ENCODE data around the gene NAP1L4. TPM values are rescaled to one million over a fixed set of nuclear protein-coding genes. Genes with fewer than 3 reads are reported as not detected.

NAP1L4 gene
- total RNA-seq, 1 experiment from 2014 or later, result 184 TPM

GRCh38 chr11:2923446-2924375 is 68.4 kb downstream of the NAP1L4 start:
- H3K27me3 ChIP-seq (replicated peaks; ENCODE audit: insufficient read depth, low read depth, low read length, poor library complexity), result no peaks in the 10 kb centered on the region
- intact Hi-C loops (cut with micrococcal nuclease; ENCODE audit: unreplicated experiment), result no loop called here
- H3K36me3 ChIP-seq (ENCODE audit: insufficient read depth, low read length, poor library complexity, severe bottlenecking), result no peaks in the 10 kb centered on the region
- no peak overlapping the region for H3K4me3 ChIP-seq (ENCODE audit: low read depth, low read length, poor library complexity, severe bottlenecking)
- CTCF ChIA-PET, result no interaction called here
- DNase-seq (ENCODE audit: low spot score), result no peak
- POLR2A ChIA-PET (ENCODE audit: low non-redundant PET), result no interaction called here
- no peaks in the 10 kb centered on the region for H3K9me3 ChIP-seq (ENCODE audit: low read depth, low read length, poor library complexity, severe bottlenecking)
- H3K4me1 ChIP-seq (ENCODE audit: insufficient read depth, low read length, poor library complexity, severe bottlenecking), result peaks cover 5% of the 10 kb centered on the region
- no peak overlapping the region for H3K27ac ChIP-seq (ENCODE audit: low read depth, low read length, poor library complexity, severe bottlenecking)
- BruUV-seq (replicated peaks), result no TSS peak
- no peak for TF ChIP-seq CTCF (conservative IDR thresholded peaks at IDR 0.05; ENCODE audit: low read depth, low read length)
- no peak for TF ChIP-seq EZH2 (IDR thresholded peaks at IDR 0.05; ENCODE audit: borderline replicate concordance, low read depth, low read length, poor library complexity, severe bottlenecking)

GRCh38 chr11:2922655-2923054 is 69.5 kb downstream of the NAP1L4 start:
- ChIA-PET POLR2A (ENCODE audit: low non-redundant PET) (no interaction called here), CTCF (no interaction called here)
- DNase-seq (ENCODE audit: low spot score), result no peak
- H3K4me1 ChIP-seq (ENCODE audit: insufficient read depth, low read length, poor library complexity, severe bottlenecking), result no peaks in the 10 kb centered on the region
- TF ChIP-seq EZH2 (IDR thresholded peaks at IDR 0.05; ENCODE audit: borderline replicate concordance, low read depth, low read length, poor library complexity, severe bottlenecking), result no peak
- TF ChIP-seq CTCF (conservative IDR thresholded peaks at IDR 0.05; ENCODE audit: low read depth, low read length), result no peak
- intact Hi-C loops (cut with micrococcal nuclease; ENCODE audit: unreplicated experiment), result no loop called here
- no peak overlapping the region for H3K4me3 ChIP-seq (ENCODE audit: low read depth, low read length, poor library complexity, severe bottlenecking)
- H3K27me3 ChIP-seq (replicated peaks; ENCODE audit: insufficient read depth, low read depth, low read length, poor library complexity), result no peaks in the 10 kb centered on the region
- H3K27ac ChIP-seq (ENCODE audit: low read depth, low read length, poor library complexity, severe bottlenecking), result no peak overlapping the region
- no peaks in the 10 kb centered on the region for H3K9me3 ChIP-seq (ENCODE audit: low read depth, low read length, poor library complexity, severe bottlenecking)
- no TSS peak for BruUV-seq (replicated peaks)
- no peaks in the 10 kb centered on the region for H3K36me3 ChIP-seq (ENCODE audit: insufficient read depth, low read length, poor library complexity, severe bottlenecking)

GRCh38 chr11:2921742-2922493 is 70.2 kb downstream of the NAP1L4 start:
- Histone ChIP-seq H3K27me3 (replicated peaks; ENCODE audit: insufficient read depth, low read depth, low read length, poor library complexity) (no peaks in the 10 kb centered on the region), H3K4me3 (ENCODE audit: low read depth, low read length, poor library complexity, severe bottlenecking) (no peak overlapping the region), H3K4me1 (ENCODE audit: insufficient read depth, low read length, poor library complexity, severe bottlenecking) (no peaks in the 10 kb centered on the region), H3K27ac (ENCODE audit: low read depth, low read length, poor library complexity, severe bottlenecking) (no peak overlapping the region), H3K36me3 (ENCODE audit: insufficient read depth, low read length, poor library complexity, severe bottlenecking) (no peaks in the 10 kb centered on the region), H3K9me3 (ENCODE audit: low read depth, low read length, poor library complexity, severe bottlenecking) (no peaks in the 10 kb centered on the region)
- ChIA-PET CTCF (no interaction called here), POLR2A (ENCODE audit: low non-redundant PET) (no interaction called here)
- DNase-seq (ENCODE audit: low spot score), result no peak
- TF ChIP-seq CTCF (conservative IDR thresholded peaks at IDR 0.05; ENCODE audit: low read depth, low read length) (no peak), EZH2 (IDR thresholded peaks at IDR 0.05; ENCODE audit: borderline replicate concordance, low read depth, low read length, poor library complexity, severe bottlenecking) (no peak)
- intact Hi-C loops (cut with micrococcal nuclease; ENCODE audit: unreplicated experiment), result no loop called here
- BruUV-seq (replicated peaks), result no TSS peak
